HUDEP-2 (cell line): ENCODE measurements around the gene MIOS.

Source experiments
- DNase-seq, 76 experiments: peaks; one replicate each; lab custom pipeline; 2025; ENCODE audit not compliant: unreplicated experiment in 76 of 76; lab: John Stamatoyannopoulos, UW

The MIOS gene

GRCh38 chr7:7581531-7582179 is 15.0 kb downstream of the MIOS start:
- DNase-seq: no peak

GRCh38 chr7:7582596-7582995 is 15.9 kb downstream of the MIOS start:
- DNase-seq: no peak

DNA sequence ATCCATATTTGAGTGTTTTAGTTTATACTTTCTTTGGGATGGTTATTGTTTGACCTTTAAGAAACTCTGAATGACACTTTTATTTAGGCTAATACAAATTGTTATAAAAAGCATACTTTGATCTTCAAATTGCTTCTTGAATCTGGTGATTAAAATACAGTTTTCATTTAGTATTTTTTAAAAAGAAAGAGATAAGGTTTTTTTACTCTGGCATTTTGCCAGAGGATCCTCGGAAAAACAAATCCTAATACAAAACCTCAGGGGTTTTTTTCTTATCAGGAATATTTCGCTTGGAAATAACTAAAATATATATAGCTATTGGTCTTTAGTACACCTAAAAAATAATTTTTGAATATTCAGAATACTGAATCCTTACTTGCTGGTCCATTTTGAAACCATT is 17.0 kb downstream of the MIOS start:
- no peak for DNase-seq

DNA sequence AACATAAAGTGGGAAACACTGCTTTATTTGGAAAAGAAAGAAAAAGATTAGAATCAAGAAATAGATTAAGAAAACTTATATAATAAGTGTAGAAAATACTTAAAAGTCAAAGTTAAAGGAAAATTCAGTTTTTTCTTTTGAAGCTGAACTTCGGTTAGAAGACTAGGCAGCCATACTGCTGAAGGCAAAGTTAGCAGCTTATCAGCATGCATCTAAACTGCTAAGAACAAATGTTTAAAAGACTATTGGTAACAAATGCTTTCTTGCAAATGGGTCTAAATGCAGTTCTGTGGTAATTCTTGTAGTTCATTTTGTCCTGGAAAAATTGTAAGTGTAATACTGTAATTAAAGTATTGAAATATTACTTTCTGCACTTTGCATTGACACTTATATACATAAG is 18.0 kb downstream of the MIOS start:
- no peak for DNase-seq

DNA sequence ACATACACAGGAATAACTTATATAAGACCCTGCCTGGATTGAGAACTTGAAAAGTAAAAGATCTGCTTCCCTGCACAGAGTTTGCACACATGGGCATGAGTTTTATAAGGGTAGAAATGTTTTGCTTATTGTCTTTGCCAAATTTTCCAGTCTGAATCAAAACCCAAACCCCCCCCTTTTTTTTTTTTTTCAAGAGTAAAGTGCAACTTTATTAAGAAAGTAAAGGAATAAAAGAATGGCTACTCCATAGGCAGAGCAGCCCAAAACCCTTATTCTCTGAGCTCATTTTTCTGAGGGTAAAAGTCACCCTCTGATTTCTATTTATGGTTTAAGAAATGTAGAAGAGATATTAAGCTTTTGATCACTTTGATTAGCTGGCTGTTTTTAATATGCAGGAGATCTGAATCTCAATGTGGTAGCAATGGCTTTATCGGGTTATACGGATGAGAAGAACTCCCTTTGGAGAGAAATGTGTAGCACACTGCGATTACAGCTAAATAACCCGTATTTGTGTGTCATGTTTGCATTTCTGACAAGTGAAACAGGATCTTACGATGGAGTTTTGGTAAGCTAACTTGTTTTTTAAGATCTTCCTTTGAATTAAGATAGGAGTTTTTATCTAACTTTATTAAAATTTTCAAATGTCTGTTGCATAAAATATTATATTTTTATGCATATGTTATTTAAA is 18.7 kb downstream of the MIOS start:
- no peak for DNase-seq

DNA sequence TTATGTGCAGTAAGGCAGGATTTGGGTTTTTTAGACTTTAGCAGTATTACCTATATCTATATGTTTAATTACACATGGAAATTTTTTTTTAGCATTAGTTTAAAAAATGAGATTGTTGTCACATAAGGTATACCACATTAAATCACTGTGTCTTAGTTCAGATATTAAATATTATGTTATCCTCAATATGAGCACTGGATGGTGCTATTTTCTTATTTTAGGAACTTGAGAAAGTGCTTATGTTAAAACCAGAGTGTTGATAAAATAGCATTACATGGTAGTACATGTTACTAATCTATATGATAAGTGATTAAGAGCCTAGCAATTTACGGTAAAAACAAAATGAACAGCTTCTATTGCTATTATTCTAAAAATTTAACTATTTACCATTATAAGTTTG is 28.8 kb downstream of the MIOS start:
- DNase-seq: peak in 26 of 76 experiments; percentile 3 to 65 (median 35)

GRCh38 chr7:7596176-7596575 is 29.5 kb downstream of the MIOS start:
- no peak for DNase-seq

DNA sequence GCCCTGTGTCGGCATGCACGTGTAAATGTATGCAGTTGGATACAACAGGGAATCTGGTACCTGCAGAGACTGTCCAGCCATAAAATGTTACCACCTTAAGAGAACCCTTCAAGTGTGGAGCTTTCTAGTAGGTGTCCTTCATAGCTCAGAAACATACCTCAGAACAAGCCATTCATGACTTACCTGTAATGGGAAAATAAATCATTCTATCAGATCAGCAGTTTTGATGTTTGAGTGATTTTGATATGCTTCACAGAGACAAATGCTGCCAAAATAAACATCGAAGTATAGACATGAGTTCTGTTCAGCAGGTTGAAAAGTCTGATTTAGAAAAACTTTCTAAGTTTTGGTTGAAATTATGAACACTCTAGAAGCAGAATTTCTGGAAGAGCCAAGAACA is 40.3 kb downstream of the MIOS start:
- DNase-seq: no peak

DNA sequence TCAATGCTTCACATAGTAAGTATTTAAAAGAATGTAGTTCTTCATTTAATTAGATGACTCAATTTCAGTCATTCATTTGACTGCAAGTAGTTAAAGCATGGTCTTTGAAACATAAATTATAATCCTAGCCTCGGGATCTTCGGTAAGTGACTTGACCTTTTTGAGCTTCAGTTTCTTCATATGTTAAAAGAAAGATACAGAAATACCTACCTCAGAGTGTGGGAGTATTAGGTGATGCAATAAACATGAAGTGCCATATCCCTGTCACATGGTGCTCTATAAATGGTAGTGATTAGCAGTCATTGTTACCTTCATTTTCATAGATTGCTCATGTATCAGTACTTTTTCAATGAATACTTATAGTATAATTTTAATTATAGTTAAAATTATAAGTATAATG is 42.6 kb downstream of the MIOS start:
- DNase-seq: no peak

DNA sequence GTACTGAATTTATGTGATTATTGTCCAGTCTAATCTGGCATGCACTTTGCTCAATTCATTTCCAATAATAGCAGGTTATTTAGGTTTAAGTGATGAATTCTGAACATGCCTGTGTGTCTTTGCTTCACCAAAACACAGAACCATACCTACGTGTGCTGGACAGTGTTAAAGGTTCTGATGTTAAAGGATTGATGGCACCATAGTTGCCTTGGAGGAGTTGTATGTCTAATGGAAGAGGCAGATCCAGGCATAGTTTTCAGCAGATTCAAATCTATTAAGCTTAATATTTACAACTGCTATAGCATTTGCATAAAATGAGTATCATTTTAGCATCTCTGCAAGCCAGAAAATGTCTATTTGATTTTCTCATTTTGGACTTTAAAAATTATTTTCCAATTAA is 45.8 kb downstream of the MIOS start:
- no peak for DNase-seq

DNA sequence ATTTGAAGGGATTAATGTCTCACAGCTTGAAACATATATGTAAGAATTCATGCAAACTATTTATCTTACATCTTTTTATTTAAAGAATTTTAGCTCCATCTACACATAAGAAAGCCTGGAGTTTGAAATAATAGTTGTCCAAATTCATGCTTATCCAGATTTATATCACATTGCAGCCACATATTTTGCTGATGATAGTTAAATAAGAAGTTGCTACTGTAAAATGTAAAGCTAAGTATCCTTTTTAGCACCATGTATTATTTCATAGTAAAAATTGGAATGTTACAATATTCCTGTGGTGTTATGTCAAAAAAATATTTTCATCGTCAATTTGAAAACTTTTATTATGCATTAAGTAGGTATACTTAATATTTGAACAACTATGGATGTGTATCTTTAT is 46.5 kb downstream of the MIOS start:
- DNase-seq: no peak

DNA sequence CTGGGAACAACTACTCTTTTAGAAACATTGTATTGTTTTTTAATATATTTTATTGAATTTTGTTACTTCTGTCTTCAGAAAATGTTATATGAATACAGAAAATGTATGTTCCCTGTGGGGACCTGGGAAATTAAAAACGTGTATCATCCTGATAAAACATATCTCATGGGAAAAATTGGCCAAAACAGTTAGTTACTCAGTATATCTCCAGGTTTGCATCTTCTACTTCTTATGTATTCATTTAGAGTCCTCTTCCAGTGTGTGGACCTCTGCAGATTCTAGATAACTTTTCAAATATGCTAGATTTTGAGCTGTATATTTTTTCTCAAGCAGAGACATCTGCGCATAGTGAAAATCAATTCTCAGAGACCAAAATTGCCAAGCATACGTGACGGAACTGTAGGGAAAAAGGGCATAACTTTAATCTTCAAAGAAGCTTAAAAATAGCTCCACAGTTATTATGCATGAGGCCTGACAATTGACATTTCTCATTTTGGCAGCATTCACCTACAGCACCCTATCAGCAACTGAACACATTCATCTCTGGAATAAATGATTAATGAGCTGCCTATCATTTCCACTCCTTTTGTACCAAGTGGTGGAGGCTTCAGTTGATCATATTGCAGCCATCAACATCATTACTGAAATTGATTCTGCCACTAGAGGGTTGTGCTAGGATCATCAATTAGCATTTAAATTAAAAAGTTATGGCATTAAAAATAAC is 47.5 kb downstream of the MIOS start:
- DNase-seq: peak in 42 of 76 experiments; percentile 6 to 95 (median 68)

DNA sequence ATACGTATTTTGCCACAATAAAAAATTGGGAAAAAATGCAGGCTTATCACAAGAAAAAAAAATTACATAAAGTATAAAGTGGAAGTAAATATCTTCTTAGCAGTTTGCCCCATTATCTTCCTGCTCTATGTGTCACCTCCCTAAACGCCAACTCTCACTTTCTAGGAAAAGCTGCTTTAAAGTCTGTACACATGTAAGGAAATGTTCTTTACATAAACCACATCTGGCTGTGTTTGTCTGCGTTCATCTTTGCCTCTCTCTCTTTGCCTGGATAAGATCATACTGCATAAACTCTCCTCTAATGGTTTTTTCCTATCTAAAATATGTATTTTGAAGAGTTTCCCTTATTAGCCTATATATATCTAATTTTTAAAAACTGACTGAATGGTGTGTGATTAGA is 50.9 kb downstream of the MIOS start:
- peak in 38 of 76 experiments; percentile 5 to 85 (median 56) for DNase-seq

GRCh38 chr7:7618410-7618809 is 51.7 kb downstream of the MIOS start:
- no peak for DNase-seq

- no peak for DNase-seq
Observed at GRCh38 chr7:7620236-7620635, 53.6 kb downstream of the MIOS start.

DNA sequence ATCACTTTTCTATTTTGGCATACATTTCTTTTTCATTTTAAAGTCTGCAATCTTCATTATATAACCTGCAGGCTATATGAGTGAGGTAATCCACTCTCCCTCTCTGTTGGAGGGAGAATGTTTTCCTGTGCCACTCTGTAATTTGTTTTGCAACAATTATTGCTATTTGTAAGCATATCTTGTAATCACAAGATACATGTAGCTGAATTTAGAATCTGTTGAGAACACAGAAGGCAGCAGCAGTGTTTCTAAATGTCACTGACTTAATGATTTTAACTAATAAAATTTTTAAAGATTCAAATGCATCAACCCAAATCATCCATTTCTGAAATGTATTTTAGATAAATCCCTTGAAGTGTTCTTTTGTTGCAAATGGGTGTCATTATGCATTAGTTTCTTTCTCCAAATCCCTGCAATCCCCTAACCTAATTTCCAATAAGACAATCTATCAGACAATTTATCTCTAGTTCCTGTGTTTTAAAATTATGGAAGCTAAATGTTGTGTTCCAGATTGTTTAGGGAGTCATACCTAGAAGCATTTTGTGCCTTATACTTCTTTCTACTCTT is 54.0 kb downstream of the MIOS start:
- DNase-seq: no peak

GRCh38 chr7:7628476-7628875 is 61.8 kb downstream of the MIOS start:
- DNase-seq: no peak

- DNase-seq: no peak
Observed at GRCh38 chr7:7630626-7631329, 64.1 kb downstream of the MIOS start.

DNA sequence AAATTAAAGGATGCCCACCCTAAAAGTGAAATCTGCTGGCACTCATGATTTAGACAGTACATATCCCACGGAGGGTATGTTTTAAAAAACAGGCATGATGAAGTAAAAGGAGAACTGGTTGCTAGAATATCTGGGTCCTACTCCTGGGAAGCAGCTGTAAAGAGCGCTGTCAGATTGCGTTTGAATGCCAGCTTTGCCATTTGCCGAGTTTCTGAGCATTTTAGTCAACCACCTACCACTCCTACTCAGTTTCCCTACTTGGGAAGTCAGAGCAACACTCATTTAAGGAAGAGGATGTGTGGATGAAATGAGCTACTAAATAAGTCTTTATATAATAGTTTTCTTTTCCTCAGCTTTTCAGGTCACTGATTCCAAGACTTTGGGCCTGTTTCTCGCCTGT is 72.7 kb downstream of the MIOS start:
- DNase-seq: no peak

DNA sequence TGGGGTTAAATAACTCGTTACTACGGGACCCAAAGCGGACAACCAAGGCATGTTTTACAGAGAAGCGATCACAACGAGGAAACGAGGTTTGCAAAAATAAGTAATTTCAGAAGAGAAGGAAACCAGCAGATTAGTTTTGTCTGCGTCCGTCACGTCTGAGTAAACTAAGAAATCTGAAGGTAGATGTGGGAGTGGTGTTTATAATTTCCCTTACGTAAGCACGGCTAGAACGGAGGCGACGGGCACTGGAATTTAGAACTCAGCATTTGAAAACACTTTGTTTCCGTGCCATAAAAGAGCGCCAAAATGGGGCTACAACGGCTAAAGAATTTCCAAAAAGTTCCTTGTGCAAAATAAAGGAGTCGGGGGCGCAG is 73.2 kb downstream of the MIOS start:
- peak in 4 of 76 experiments; percentile 11 to 54 (median 12) for DNase-seq
